HG02938 (cell line): ENCODE measurements around the gene MAD1L1.
"Not testable (repeated sequence)": the region's sequence is repeated elsewhere in the genome, so short reads cannot be mapped to it uniquely, and the experiment has no call there.

Experiments
- ATAC-seq: cut with Tn5 transposase; IDR thresholded peaks from one replicate; pipeline ENCODE4 v1.9.1; 2021; ENCODE audit warnings: mild to moderate bottlenecking, moderate library complexity; ENCODE audit not compliant: unreplicated experiment

The MAD1L1 gene

DNA sequence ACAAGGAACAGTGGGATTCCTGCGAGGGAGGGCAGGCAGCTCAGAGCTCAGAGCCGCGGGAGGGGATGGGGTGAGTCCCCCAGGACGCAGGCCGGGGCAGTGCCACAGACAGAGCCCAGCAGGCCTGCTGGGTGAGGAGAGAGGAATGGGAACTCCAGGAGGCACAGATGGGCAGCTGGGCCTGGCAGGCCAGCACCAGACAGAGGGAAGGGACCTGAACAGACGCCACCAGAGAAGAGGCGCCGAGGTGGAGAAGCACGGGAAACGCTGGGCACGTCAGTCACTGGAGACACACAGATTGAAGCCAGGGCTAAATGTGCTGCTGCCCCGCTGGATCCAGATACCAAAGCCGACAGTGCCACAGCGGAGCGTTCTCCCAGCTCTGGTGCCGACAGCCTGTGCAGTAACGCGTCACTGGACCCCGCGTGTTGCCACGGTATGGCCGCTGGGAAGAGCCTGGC lies 225.8 kb downstream of the MAD1L1 start:
- no peak for ATAC-seq

GRCh38 chr7:2006231-2006771 lies 226.4 kb downstream of the MAD1L1 start:
- no peak for ATAC-seq

- ATAC-seq, result no peak
Observed at GRCh38 chr7:2005786-2006185, 227.0 kb downstream of the MAD1L1 start.

- ATAC-seq, result no peak
Observed at GRCh38 chr7:2004841-2005725, 227.7 kb downstream of the MAD1L1 start.

DNA sequence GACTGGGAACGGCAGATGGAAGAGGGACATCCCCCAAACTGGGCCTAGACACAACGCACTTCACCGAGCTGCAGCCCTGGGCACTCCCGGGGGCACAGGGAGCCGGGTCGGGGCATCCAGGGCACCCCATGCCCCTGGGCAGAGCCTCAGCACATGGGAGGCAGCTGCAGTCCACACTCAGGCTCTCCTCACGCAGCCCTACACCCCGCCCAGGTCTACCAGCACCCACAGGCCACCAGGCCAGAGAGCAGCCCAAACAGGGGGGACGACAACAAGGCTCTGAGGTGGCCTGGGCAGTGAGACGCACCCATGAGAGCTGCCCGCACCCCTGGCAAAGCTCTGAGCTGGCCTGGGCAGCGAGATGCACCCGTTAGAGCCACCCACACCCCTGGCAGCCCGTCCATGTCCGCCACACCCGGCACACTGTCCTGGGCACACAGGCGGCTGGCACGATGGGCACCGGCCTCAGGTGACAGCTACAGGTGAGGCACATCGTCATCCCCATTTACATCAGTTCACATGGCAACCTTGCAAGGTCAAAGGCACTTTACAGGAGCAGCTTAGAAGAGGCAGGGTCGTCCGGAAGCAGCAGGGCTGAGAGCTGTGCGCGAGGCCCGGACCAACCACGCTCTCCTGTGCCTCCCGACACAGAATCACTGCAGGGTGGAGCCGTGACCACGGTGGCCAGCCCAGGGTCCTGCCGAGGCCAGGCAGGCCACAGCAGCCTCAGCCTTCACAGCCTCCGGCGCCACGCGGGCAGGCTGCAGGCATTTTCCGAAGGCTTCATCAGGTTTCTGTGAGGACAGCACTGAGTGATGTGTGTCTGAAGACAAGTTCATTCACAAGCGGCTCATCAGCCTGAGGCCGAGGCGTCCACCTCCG lies 228.6 kb downstream of the MAD1L1 start:
- ATAC-seq, result no peak

DNA sequence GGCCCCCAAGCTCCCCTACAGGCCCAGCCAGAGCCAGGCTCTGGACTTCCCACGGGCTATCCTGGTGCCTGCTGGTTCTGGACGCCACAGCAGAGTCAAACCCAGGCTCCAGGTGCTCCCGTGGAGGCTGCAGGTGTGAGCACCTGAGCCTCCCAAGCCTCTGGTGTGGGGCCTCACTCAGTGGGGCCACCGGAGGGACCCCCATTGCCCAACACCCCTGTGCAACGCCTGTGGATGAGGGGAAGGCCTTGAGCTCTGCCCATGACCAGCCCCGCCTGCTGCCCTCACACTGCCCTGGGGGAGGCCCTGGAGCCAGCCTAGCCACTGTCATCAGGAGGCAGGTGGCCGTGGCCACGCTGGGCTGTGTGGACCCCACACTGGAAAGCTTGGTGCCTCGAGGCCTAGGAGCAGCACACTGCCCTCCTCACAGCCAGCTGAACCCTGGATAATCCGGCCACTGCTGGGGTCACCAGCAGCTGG lies 229.3 kb downstream of the MAD1L1 start:
- ATAC-seq, result no peak

GRCh38 chr7:2002561-2003450 lies 229.9 kb downstream of the MAD1L1 start:
- ATAC-seq, result no peak

DNA sequence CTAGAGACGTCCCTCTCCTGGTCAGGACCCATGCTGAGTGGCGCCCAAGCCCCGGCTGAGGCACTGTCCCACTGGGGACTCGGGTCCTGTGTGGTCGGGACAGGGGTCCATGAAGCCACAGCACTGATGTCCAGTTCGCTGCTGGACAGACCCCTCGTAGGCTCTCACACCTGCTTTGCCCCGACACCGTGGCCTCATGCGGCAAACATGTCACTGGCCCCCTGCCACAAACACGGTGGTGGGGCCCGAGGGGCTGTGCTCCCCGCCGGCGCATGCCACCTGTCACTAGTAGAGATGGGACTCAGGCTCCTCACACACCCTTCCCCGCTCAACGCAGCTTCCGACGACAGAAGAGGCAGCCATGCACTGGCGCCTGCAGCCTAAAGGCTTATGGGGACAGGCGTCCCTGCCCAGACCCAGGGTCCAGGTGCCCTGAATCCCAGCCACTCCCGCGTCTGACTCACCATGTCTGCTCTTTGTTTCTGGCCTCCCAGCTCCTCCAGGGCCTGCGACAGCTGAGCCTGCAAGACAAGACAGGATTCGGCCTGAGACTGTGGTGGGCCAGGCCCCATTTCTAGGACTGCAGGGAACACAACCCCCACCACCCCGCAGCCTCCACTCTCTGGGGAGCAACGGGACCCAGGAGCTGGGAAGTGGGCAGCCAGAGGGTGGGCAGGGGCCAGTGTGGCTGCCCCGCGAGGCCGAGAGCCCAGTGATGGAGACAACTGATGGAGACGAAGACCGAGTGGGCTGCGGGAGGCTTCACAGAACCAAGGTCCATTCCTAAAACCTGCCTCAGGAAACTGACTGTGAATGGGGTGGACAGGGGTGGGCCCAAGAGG lies 230.9 kb downstream of the MAD1L1 start:
- ATAC-seq, result no peak

DNA sequence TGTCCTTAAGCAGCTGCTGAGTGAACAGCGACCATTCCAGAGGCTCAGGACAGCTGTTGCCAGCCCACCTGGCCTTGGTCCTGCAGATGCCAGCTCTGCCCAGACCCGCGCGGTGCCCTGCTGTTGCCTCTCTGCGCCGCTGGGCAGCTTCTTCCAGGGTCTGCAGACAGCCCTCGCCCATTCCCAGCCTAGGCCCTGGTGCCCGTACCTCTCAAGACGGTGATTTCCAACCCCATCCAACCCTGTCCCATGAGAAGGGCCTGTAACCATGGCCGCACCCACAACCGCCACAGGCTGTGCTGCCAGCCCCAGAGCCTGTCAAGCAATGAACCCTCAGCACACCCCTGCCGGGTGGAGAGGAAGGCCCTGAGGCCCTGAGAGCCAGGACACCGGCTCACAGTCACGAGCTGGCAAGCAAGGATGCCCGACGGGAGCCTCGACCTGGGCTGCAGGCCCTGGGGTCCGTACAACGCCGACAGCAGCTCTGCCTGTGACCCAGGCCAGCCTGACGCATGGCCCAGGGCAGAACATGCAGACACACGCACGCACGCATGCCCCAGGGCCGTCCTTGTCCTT lies 231.9 kb downstream of the MAD1L1 start:
- ATAC-seq, result no peak

DNA sequence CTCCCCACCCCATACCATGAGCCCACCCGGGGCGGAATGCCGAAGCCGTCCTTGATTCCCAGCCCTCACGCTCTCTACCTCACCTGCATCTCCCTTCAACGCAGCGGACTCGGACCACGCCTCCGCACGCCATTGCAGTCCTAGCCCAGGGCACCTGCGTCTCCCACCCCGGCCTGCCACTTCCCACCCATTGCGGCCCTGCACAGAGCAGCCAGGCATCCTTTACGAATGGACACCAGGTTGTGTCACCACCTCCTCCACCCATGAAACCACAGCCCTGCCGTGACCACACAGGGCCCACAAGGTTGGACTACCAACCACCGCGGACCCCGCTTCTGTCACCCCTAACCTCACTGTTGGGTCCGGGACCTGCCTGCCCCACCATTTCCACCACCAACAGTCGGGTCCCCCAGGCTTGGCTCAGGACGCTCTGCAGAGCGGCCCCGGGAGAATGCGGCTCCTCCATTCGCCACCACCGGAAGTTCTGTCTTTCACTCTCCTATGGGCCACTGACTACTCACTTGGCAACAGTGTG lies 232.5 kb downstream of the MAD1L1 start:
- no peak for ATAC-seq

GRCh38 chr7:1999278-1999984 lies 233.3 kb downstream of the MAD1L1 start:
- no peak for ATAC-seq

DNA sequence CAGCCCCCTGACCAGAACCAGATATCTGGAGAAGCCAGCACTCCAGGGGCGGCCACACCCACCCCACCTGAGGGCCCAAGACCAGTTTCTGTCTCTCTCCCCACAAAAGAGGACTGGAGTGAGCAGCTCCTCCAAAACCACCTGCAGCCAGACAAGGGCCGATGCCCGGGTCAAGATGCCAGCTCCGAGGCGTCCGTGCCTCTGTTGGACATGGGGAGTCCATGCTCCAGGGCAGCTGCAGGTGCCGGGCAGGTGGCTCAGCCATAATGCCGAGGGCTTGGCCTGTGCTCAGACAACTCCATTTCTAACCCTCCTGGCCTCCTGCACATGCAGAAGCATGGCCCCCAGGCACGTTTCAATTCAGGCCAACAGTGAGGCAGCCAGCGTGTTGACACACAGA lies 234.6 kb downstream of the MAD1L1 start:
- no peak for ATAC-seq

GRCh38 chr7:1997537-1998076 lies 235.1 kb downstream of the MAD1L1 start:
- no peak for ATAC-seq

- ATAC-seq, result no peak
Observed at GRCh38 chr7:1996816-1997215, 235.9 kb downstream of the MAD1L1 start.

DNA sequence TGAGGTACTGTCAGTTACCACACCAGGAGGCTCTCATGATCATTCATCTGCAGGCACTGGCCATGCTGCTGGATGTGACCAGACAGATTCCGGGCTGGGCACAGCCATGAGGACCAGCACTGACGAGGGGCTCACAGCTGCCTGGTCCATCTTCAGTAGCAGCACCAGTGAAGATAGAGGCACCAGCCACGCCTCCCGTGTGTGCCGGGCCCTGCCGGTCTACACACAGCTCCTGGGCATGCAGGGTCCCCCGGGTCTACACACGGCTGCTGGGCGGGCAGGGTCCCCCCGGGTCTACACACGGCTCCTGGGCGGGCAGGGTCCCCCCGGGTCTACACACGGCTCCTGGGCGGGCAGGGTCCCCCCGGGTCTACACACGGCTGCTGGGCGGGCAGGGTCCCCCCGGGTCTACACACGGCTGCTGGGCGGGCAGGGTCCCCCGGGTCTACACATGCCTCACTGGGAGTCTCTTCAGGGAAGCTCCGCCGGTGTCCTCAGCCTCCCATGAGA lies 236.8 kb downstream of the MAD1L1 start:
- ATAC-seq, result not testable (repeated sequence)

DNA sequence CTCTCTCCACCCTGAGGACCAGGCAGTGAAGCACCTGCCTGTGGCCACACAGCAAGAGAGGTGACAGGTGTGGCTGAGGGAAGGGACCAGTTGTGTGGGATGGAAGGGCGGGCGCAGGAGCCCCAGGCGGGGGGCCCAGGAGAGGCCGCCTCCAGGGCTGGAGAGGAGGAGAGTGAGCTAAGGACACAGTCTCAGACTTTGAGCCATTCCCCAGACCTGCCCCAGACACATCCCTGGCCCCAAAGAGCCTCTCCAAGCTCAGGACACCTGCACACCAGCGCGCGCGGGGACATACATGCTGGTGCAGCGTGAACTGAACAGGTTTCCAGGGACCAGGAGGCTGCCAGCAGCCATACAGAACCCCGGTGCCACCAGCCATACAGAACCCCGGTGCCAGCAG lies 237.3 kb downstream of the MAD1L1 start:
- ATAC-seq, result no peak

- no peak for ATAC-seq
Observed at GRCh38 chr7:1994931-1995330, 237.8 kb downstream of the MAD1L1 start.
